ENCODE results near the gene IGF1R. TPM values are rescaled to one million over a fixed set of nuclear protein-coding genes. Genes with fewer than 3 reads are reported as not detected.

Gene IGF1R
- total and polyA plus RNA-seq, 8 donors, result 8.1 to 50.3 (median 36.0) TPM

DNA sequence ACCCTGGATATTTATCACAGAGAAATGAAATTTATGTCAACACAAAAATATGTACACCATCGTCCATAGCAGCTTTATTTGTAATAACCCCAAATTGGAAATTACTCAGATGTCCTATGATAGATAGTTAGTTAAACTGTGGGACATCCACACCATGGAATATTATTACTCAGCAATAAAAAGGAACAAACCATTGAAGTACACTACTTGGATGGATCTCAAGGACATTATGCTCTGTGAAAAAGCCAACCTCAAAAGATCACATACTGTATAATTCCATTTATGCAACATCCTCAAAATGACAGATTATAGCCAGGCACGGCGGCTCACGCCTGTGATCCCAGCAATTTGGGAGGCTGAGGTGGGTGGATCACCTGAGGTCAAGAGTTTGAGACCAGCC, 246.0 kb downstream of the IGF1R start:
- intact Hi-C loops (cut with DNase I), result no loop called here
- no peak overlapping the region for H3K27ac ChIP-seq
- H3K4me1 ChIP-seq, result no peaks in the 10 kb centered on the region
- H3K9me3 ChIP-seq, result no peaks in the 10 kb centered on the region
- H3K27me3 ChIP-seq, result no peaks in the 10 kb centered on the region
- no peak overlapping the region for H3K4me3 ChIP-seq
- WGBS, 2 donors, result 86 to 87% methylated on average over 4 of the region's 4 CpGs
- H3K36me3 ChIP-seq, result peaks cover 0 to 18% (median 0%) of the 10 kb centered on the region in 3 donors
- DNase-seq (no peak), ATAC-seq (no peak), FAIRE-seq (no peak)
- no peak for TF ChIP-seq CTCF (IDR thresholded peaks at IDR 0.05)

- no peak overlapping the region for H3K27ac ChIP-seq
- H3K9me3 ChIP-seq, result no peaks in the 10 kb centered on the region
- ATAC-seq (peak in 1 of 4 donors; percentile 25), FAIRE-seq (no peak), DNase-seq (no peak)
- 95 to 98% methylated on average over 5 of the region's 5 CpGs for WGBS, 2 donors
- H3K36me3 ChIP-seq, result peaks cover 0 to 21% (median 0%) of the 10 kb centered on the region in 3 donors
- H3K4me3 ChIP-seq, result no peak overlapping the region
- no peaks in the 10 kb centered on the region for H3K4me1 ChIP-seq
- TF ChIP-seq CTCF (IDR thresholded peaks at IDR 0.05), result no peak
- no peaks in the 10 kb centered on the region for H3K27me3 ChIP-seq
- intact Hi-C loops (cut with DNase I), result no loop called here
Measured at GRCh38 chr15:98896002-98896721, 247.8 kb downstream of the IGF1R start.

GRCh38 chr15:98896802-98897732, 248.7 kb downstream of the IGF1R start:
- no peak overlapping the region for H3K4me3 ChIP-seq
- intact Hi-C loops (cut with DNase I), result no loop called here
- ATAC-seq (peak in 3 of 4 donors; percentile 39 to 72 (median 56)), DNase-seq (no peak), FAIRE-seq (peak; percentile 9)
- H3K9me3 ChIP-seq, result no peaks in the 10 kb centered on the region
- peaks cover 0 to 21% (median 0%) of the 10 kb centered on the region in 3 donors for H3K36me3 ChIP-seq
- no peaks in the 10 kb centered on the region for H3K27me3 ChIP-seq
- peak overlapping the region in 1 of 4 donors; percentile 17 for H3K27ac ChIP-seq
- H3K4me1 ChIP-seq, result no peaks in the 10 kb centered on the region
- no peak for TF ChIP-seq CTCF (IDR thresholded peaks at IDR 0.05)
- WGBS, 2 donors, result 83 to 86% methylated on average over 12 of the region's 12 CpGs

- Histone ChIP-seq H3K4me1 (no peaks in the 10 kb centered on the region), H3K27ac (no peak overlapping the region), H3K27me3 (no peaks in the 10 kb centered on the region), H3K36me3 (peaks cover 0 to 21% (median 0%) of the 10 kb centered on the region in 3 donors), H3K4me3 (no peak overlapping the region), H3K9me3 (no peaks in the 10 kb centered on the region)
- whole genome bisulfite sequencing, 2 donors, result 66 to 74% methylated on average over 2 of the region's 2 CpGs
- DNase-seq (no peak), ATAC-seq (no peak), FAIRE-seq (no peak)
- no peak for TF ChIP-seq CTCF (IDR thresholded peaks at IDR 0.05)
- intact Hi-C loops (cut with DNase I), result no loop called here
Measured at GRCh38 chr15:98898122-98898521, 249.8 kb downstream of the IGF1R start.

All from pancreas (tissue), 10 donors.